Loucy (cell line): ENCODE data around the gene MYMK.

Experiments used
- H2AFZ ChIP-seq: fragments of 200-600 bp; sonication (generic); 2 replicates; pipeline ENCODE4 v1.6.0; 2016; ENCODE audit warnings: antibody characterized with exemption, mild to moderate bottlenecking, low read length, moderate library complexity
- H3F3A ChIP-seq: fragments of 200-600 bp; 2 replicates; pipeline ENCODE4 v1.6.0; 2016; ENCODE audit warnings: antibody characterized with exemption, low read depth, mild to moderate bottlenecking
- H3K27me3 ChIP-seq: fragments of 200-600 bp; sonication (generic); 2 replicates; pipeline ENCODE4 v1.6.1; 2014; ENCODE audit warnings: low read length, mild to moderate bottlenecking; ENCODE audit not compliant: insufficient read depth, poor library complexity, severe bottlenecking
- H3K36me3 ChIP-seq: fragments of 200-600 bp; sonication (generic); 2 replicates; pipeline ENCODE4 v1.6.1; 2016; ENCODE audit warnings: low read length; ENCODE audit not compliant: insufficient read depth
- H3K4me1 ChIP-seq: fragments of 200-600 bp; sonication (generic); 2 replicates; pipeline ENCODE4 v1.5.1; 2014; ENCODE audit warnings: low read length, mild to moderate bottlenecking; ENCODE audit not compliant: insufficient read depth, poor library complexity, severe bottlenecking
- H3K4me2 ChIP-seq: fragments of 200-600 bp; sonication (generic); 2 replicates; pipeline ENCODE4 v1.6.0; 2014; ENCODE audit warnings: antibody characterized with exemption, low read length, low read depth, mild to moderate bottlenecking; ENCODE audit not compliant: poor library complexity, severe bottlenecking
- H3K4me3 ChIP-seq: fragments of 200-600 bp; sonication (generic); 2 replicates; pipeline ENCODE4 v1.5.1; 2014; ENCODE audit warnings: low read length, mild to moderate bottlenecking, mixed read lengths; ENCODE audit not compliant: poor library complexity, severe bottlenecking
- H3K79me2 ChIP-seq: fragments of 200-600 bp; sonication (generic); 2 replicates; pipeline ENCODE4 v1.6.1; 2014; ENCODE audit warnings: low read length; ENCODE audit not compliant: insufficient read depth
- H3K9ac ChIP-seq: fragments of 200-600 bp; sonication (generic); 2 replicates; pipeline ENCODE4 v1.6.0; 2014; ENCODE audit warnings: mild to moderate bottlenecking, low read depth, low read length, moderate library complexity; ENCODE audit not compliant: poor library complexity, severe bottlenecking
- H3K9me2 ChIP-seq: fragments of 200-600 bp; sonication (generic); replicated peaks from 2 replicates; pipeline ENCODE4 v1.6.1; 2016; ENCODE audit warnings: low read depth, low read length, mixed read lengths
- H3K9me3 ChIP-seq: fragments of 200-600 bp; sonication (generic); 2 replicates; pipeline ENCODE4 v1.6.1; 2014; ENCODE audit warnings: mild to moderate bottlenecking, antibody characterized with exemption, low read length, low read depth; ENCODE audit not compliant: insufficient read depth
- H4K20me1 ChIP-seq: fragments of 200-600 bp; sonication (generic); 2 replicates; pipeline ENCODE4 v1.6.0; 2014; ENCODE audit warnings: antibody characterized with exemption, low read length, mild to moderate bottlenecking; ENCODE audit not compliant: insufficient read depth, poor library complexity, severe bottlenecking
- EZH2phosphoT487 ChIP-seq: fragments of 200-600 bp; IDR thresholded peaks from 2 replicates; pipeline ENCODE4 v1.6.1; 2018; ENCODE audit warnings: antibody characterized with exemption, mild to moderate bottlenecking, moderate library complexity, borderline replicate concordance
- TF ChIP-seq, protein P1 (sequence below): fragments of 200-600 bp; sonication (generic); conservative IDR thresholded peaks from 2 replicates; pipeline ENCODE4 v1.5.1; 2014; ENCODE audit warnings: mild to moderate bottlenecking, antibody characterized with exemption, low read length

The MYMK gene

GRCh38 chr9:133473743-133474142 is 51.0 kb downstream of the MYMK start:
- Histone ChIP-seq H3F3A (peaks cover 12% of the 10 kb centered on the region), H3K36me3 (no peaks in the 10 kb centered on the region)
- no peak for TF ChIP-seq EZH2phosphoT487
- TF ChIP-seq, protein P1, sequence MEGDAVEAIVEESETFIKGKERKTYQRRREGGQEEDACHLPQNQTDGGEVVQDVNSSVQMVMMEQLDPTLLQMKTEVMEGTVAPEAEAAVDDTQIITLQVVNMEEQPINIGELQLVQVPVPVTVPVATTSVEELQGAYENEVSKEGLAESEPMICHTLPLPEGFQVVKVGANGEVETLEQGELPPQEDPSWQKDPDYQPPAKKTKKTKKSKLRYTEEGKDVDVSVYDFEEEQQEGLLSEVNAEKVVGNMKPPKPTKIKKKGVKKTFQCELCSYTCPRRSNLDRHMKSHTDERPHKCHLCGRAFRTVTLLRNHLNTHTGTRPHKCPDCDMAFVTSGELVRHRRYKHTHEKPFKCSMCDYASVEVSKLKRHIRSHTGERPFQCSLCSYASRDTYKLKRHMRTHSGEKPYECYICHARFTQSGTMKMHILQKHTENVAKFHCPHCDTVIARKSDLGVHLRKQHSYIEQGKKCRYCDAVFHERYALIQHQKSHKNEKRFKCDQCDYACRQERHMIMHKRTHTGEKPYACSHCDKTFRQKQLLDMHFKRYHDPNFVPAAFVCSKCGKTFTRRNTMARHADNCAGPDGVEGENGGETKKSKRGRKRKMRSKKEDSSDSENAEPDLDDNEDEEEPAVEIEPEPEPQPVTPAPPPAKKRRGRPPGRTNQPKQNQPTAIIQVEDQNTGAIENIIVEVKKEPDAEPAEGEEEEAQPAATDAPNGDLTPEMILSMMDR: no peak

GRCh38 chr9:133472753-133473378 is 51.9 kb downstream of the MYMK start:
- H4K20me1 ChIP-seq: no peaks in the 10 kb centered on the region
- H3K36me3 ChIP-seq: no peaks in the 10 kb centered on the region
- H3K9me2 ChIP-seq: no peaks in the 10 kb centered on the region
- H3K9ac ChIP-seq: peak overlapping the region; percentile 57
- no peaks in the 10 kb centered on the region for H3K27me3 ChIP-seq
- peak overlapping the region; percentile 97 for H3K4me2 ChIP-seq
- H3K9me3 ChIP-seq: no peaks in the 10 kb centered on the region
- no peak overlapping the region for H3K4me3 ChIP-seq
- peaks cover 48% of the 10 kb centered on the region for H3K4me1 ChIP-seq
- no peak overlapping the region for H2AFZ ChIP-seq
- peaks cover 25% of the 10 kb centered on the region for H3K79me2 ChIP-seq
- no peak for TF ChIP-seq EZH2phosphoT487
- peaks cover 12% of the 10 kb centered on the region for H3F3A ChIP-seq

More at GRCh38 chr9:133473743-133474142, 51.0 kb downstream of the MYMK start:
- Histone ChIP-seq H3K9me2 (no peaks in the 10 kb centered on the region), H3K27me3 (no peaks in the 10 kb centered on the region), H4K20me1 (no peaks in the 10 kb centered on the region), H3K4me2 (peak overlapping the region; percentile 97), H2AFZ (no peak overlapping the region), H3K4me1 (peaks cover 56% of the 10 kb centered on the region), H3K79me2 (peaks cover 34% of the 10 kb centered on the region), H3K9me3 (no peaks in the 10 kb centered on the region), H3K9ac (peak overlapping the region; percentile 57), H3K4me3 (peak overlapping the region; percentile 52)

DNA sequence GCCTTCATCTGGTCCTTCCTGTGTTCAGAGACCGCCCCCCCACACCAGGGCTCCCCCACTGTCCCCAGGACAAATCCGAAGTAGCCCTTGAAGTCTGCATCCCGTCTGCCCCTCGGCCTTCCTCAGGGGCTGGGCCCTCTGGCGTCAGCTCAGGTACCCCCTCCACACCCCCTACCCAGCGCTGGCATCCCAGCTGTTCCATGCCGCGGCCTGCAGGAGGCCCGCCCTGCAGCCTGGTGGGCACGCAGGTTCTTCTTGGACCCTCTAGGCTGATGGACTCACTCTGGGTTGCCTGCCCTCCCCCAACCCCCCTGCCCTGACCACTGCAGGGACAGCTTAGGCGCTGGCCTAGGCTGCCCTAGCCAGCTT is 52.5 kb downstream of the MYMK start:
- Histone ChIP-seq H2AFZ (no peak overlapping the region), H3K9me2 (no peaks in the 10 kb centered on the region), H3K36me3 (no peaks in the 10 kb centered on the region), H3K9me3 (no peaks in the 10 kb centered on the region), H3F3A (peaks cover 12% of the 10 kb centered on the region), H3K27me3 (no peaks in the 10 kb centered on the region), H3K9ac (peak overlapping the region; percentile 57), H3K79me2 (peaks cover 19% of the 10 kb centered on the region), H4K20me1 (no peaks in the 10 kb centered on the region), H3K4me2 (no peak overlapping the region), H3K4me1 (peaks cover 43% of the 10 kb centered on the region), H3K4me3 (no peak overlapping the region)
- TF ChIP-seq EZH2phosphoT487: no peak
- TF ChIP-seq, protein P1: no peak
